ENCODE measurements around the gene YWHAH.
A peak's percentile ranks its signal among the peaks of the same experiment; 100 is the strongest.

The YWHAH gene

GRCh38 chr22:31933816-31934482 lies 10.4 kb upstream of the YWHAH start:
- no peak overlapping the region for H3K4me2 ChIP-seq
- H3K27me3 ChIP-seq, result no peaks in the 10 kb centered on the region
- 0 out of 2 replicates have a peak, but pooled peaks cover 4% of the 10 kb centered on the region for H3K4me1 ChIP-seq
- H4K20me1 ChIP-seq, result no peaks in the 10 kb centered on the region
- TF ChIP-seq Cebpa-rat (IDR thresholded peaks at IDR 0.05), result no peak
- H3K9ac ChIP-seq, result no peak overlapping the region
- no peak overlapping the region for H3K4me3 ChIP-seq
- no peaks in the 10 kb centered on the region for H3K36me3 ChIP-seq
- no peak overlapping the region for H3K27ac ChIP-seq
- H3K9me3 ChIP-seq, result no peaks in the 10 kb centered on the region

DNA sequence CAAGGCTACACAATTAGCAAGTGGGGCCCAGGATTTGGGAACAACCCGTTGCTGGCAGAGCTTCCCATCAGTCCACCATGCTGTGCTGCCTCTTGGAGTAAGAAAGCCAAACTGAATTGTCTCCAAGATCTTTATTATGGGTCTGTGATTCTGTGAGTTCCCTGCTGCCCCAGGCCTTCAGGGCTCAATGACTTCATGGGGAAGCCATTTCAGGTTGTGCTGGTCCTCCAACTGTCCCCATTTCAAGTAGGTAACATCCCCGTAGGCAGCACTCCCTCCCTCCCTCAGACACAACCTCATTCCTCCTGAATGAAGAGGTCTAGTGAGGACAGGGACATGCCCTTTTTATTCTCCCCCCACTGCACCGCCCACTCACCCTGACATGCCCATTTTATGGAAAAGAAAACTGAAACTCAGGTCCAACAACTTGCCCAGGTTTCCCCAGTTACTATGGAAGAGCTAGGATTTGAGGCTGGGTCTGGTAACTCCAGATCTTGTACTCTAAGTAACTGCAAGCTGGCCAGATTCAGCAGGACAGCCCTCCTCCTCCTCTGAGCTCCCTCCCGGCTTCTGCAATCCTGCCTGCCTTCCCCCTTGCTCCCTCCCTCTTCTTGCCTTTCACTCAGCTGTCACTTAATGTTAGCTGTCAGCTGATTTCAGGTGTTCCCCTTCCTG lies 8.2 kb upstream of the YWHAH start:
- Histone ChIP-seq H3K4me3 (no peak overlapping the region), H3K9me3 (no peaks in the 10 kb centered on the region), H3K4me2 (no peak overlapping the region), H3K27ac (no peak overlapping the region), H4K20me1 (no peaks in the 10 kb centered on the region), H3K36me3 (no peaks in the 10 kb centered on the region), H3K9ac (no peak overlapping the region), H3K27me3 (no peaks in the 10 kb centered on the region), H3K4me1 (no peaks in the 10 kb centered on the region)
- TF ChIP-seq Cebpa-rat (IDR thresholded peaks at IDR 0.05), result no peak

DNA sequence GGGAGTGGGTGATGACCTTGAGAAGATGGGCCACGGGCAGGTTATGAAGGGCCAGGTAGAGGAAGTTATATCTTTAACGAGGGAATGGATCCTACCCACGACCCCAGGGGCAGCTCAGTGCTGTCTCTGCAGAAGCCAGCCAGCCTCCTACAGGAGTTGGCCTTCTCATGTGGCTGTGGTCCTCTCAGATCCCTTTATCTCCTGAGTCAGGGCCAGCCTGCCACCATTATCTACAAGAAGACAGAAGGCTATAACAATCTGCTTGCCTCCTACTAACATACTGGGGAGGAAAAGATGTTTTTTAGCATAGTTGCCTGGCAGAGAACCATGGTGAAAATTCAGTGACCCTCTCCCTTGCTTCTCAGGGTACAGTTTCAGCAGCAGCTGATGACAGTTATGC lies 7.0 kb upstream of the YWHAH start:
- no peak for TF ChIP-seq Cebpa-rat (IDR thresholded peaks at IDR 0.05)
- H3K9ac ChIP-seq, result no peak overlapping the region
- H4K20me1 ChIP-seq, result no peaks in the 10 kb centered on the region
- H3K27me3 ChIP-seq, result no peaks in the 10 kb centered on the region
- no peak overlapping the region for H3K4me2 ChIP-seq
- H3K27ac ChIP-seq, result no peak overlapping the region
- no peaks in the 10 kb centered on the region for H3K36me3 ChIP-seq
- H3K9me3 ChIP-seq, result no peaks in the 10 kb centered on the region
- no peak overlapping the region for H3K4me3 ChIP-seq
- peaks cover 2% of the 10 kb centered on the region for H3K4me1 ChIP-seq

DNA sequence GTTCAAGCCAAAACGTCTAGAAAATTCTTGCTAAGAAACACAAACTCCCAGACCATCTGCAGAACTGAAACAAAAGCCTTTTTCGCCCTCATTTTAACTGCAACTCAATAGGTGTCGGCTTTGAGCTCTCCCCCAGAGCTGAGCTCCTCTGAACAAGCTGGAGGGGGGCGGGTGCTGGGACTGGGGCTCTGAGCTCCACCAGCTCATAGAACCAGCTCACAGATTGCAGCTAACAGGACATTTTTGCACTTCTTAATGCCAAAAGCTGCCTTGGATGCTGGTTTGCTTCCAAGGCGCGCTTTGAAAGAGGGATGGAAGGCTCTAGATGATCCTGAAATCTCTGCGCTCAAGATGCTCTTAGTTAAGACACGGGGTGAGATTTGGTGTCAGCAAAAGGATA lies 6.0 kb upstream of the YWHAH start:
- Histone ChIP-seq H3K4me2 (no peak overlapping the region), H3K36me3 (no peaks in the 10 kb centered on the region), H3K4me1 (peaks cover 11% of the 10 kb centered on the region), H3K27ac (no peak overlapping the region), H3K9me3 (no peaks in the 10 kb centered on the region), H3K27me3 (no peaks in the 10 kb centered on the region), H4K20me1 (no peaks in the 10 kb centered on the region), H3K9ac (no peak overlapping the region), H3K4me3 (no peak overlapping the region)
- no peak for TF ChIP-seq Cebpa-rat (IDR thresholded peaks at IDR 0.05)

GRCh38 chr22:31940506-31940905 lies 3.8 kb upstream of the YWHAH start:
- Histone ChIP-seq H3K36me3 (no peaks in the 10 kb centered on the region), H3K27me3 (no peaks in the 10 kb centered on the region), H3K9me3 (no peaks in the 10 kb centered on the region), H3K9ac (no peak overlapping the region), H3K4me2 (no peak overlapping the region), H3K27ac (no peak overlapping the region), H4K20me1 (peaks cover 6% of the 10 kb centered on the region), H3K4me3 (no peak overlapping the region), H3K4me1 (peaks cover 16% of the 10 kb centered on the region)
- TF ChIP-seq Cebpa-rat (IDR thresholded peaks at IDR 0.05), result no peak

- H3K27ac ChIP-seq, result peak overlapping the region; percentile 30; the same call in 1 of the 2 replicates
- 0 out of 2 replicates have a peak, but pooled peaks cover 1% of the 10 kb centered on the region for H3K36me3 ChIP-seq
- no peak overlapping the region for H3K4me2 ChIP-seq
- no peaks in the 10 kb centered on the region for H3K27me3 ChIP-seq
- no peaks in the 10 kb centered on the region for H3K9me3 ChIP-seq
- no peak overlapping the region for H3K4me3 ChIP-seq
- peaks cover 21% of the 10 kb centered on the region for H4K20me1 ChIP-seq
- TF ChIP-seq Cebpa-rat (IDR thresholded peaks at IDR 0.05), result no peak
- peaks cover 32% of the 10 kb centered on the region for H3K4me1 ChIP-seq
- H3K9ac ChIP-seq, result no peak overlapping the region
Measured at GRCh38 chr22:31942091-31942490, 2.2 kb upstream of the YWHAH start.

GRCh38 chr22:31943206-31943977 lies 943 bp upstream of the YWHAH start:
- H3K36me3 ChIP-seq, result peaks cover 14% of the 10 kb centered on the region
- no peaks in the 10 kb centered on the region for H3K27me3 ChIP-seq
- H3K4me1 ChIP-seq, result peaks cover 37% of the 10 kb centered on the region
- H4K20me1 ChIP-seq, result peaks cover 34% of the 10 kb centered on the region
- peak overlapping the region; percentile 96 for H3K4me3 ChIP-seq
- H3K9me3 ChIP-seq, result no peaks in the 10 kb centered on the region
- H3K9ac ChIP-seq, result peak overlapping the region; percentile 99
- TF ChIP-seq Cebpa-rat (IDR thresholded peaks at IDR 0.05), result no peak
- peak overlapping the region; percentile 98 for H3K27ac ChIP-seq
- peak overlapping the region; percentile 80 for H3K4me2 ChIP-seq

DNA sequence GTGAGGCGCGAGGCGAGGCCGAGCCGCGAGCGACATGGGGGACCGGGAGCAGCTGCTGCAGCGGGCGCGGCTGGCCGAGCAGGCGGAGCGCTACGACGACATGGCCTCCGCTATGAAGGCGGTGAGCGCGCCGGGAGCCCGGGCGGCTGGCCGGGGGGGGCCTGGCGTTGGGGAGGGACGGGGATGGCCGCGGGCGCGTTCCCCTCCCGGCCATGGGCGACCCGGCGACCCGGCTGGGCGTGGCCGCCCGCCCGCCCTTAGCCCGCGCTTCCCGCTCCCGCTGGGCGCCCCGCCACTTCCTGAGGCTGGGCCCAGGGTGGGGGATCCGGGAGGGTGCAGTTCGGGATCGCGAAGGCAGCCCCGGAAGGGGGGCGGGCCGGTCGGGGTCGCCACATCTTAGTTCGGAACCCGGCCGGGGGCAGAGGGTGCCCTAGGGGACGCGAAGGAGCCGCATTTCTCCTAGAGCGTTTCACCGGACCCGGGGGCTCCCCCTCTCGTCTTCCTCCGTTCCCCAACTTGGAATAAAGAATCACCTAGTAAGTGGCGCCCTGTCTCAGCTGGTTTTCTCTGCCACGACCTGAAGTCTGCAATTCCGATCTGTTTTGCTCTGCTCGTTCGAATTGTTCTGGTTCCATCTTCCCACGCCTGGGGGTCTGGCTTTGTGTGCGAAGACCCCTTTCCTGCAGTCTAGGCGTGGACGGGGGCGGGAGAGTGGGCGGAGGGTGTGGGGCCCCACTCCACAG lies 536 bp downstream of the YWHAH start:
- Histone ChIP-seq H3K27me3 (no peaks in the 10 kb centered on the region), H3K4me3 (peak overlapping the region; percentile 96), H3K4me2 (peak overlapping the region; percentile 92), H3K9ac (peak overlapping the region; percentile 99), H3K4me1 (peaks cover 37% of the 10 kb centered on the region), H3K9me3 (no peaks in the 10 kb centered on the region), H3K36me3 (peaks cover 29% of the 10 kb centered on the region), H3K27ac (peak overlapping the region; percentile 98), H4K20me1 (peaks cover 49% of the 10 kb centered on the region)
- TF ChIP-seq Cebpa-rat (IDR thresholded peaks at IDR 0.05), result no peak

- H3K27me3 ChIP-seq, result no peaks in the 10 kb centered on the region
- no peak for TF ChIP-seq Cebpa-rat (IDR thresholded peaks at IDR 0.05)
- no peaks in the 10 kb centered on the region for H3K9me3 ChIP-seq
- H3K4me1 ChIP-seq, result peaks cover 42% of the 10 kb centered on the region
- peak overlapping the region; percentile 99 for H3K9ac ChIP-seq
- H3K4me3 ChIP-seq, result peak overlapping the region; percentile 96
- peaks cover 35% of the 10 kb centered on the region for H3K36me3 ChIP-seq
- peak overlapping the region; percentile 92 for H3K4me2 ChIP-seq
- H3K27ac ChIP-seq, result peak overlapping the region; percentile 98
- peaks cover 55% of the 10 kb centered on the region for H4K20me1 ChIP-seq
Measured at GRCh38 chr22:31945443-31945855, 1.1 kb downstream of the YWHAH start.

Data from BLaER1 (cell line).